Peyer's patch (tissue), 4 donors: Measurements from ENCODE around the gene YWHAE.

Experiments used
- POLR2A ChIP-seq, 2 donors: fragments of 450-650 bp; IDR thresholded peaks; one replicate each; pipeline ENCODE4 v1.5.1; 2017; ENCODE audit warnings: antibody characterized with exemption in 2 of 2, mild to moderate bottlenecking in 2 of 2, moderate library complexity in 2 of 2
- TF ChIP-seq, protein P1 (sequence below), 6 experiments: fragments of 450-650 bp in 4 of 6; fragments of 200-600 bp in 2 of 6; sonication (generic) in 1 of 6; IDR thresholded peaks; one replicate each; pipeline ENCODE4 v1.5.1; 2017 to 2019; ENCODE audit warnings: antibody characterized with exemption in 6 of 6, mild to moderate bottlenecking in 3 of 6, moderate library complexity in 1 of 6

DNA sequence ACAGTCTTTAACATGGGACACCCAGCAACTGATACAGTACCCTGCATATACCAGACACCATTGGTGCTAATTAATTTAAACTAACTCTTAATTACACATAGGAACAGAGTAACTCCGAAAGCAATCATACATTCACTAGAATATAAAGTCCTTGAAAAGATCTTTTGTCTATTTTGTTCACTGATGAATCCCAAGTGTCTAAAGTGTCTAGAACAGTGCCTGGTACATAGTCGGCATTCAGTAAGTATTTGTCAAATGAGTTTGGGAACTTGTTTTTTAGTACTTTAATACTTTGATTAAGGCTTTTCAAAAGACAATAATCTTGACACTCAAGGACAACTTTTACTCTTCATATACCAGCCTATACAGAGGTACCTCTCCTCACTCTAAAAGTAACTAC, 13.8 kb downstream of the YWHAE start:
- TF ChIP-seq, protein P1, sequence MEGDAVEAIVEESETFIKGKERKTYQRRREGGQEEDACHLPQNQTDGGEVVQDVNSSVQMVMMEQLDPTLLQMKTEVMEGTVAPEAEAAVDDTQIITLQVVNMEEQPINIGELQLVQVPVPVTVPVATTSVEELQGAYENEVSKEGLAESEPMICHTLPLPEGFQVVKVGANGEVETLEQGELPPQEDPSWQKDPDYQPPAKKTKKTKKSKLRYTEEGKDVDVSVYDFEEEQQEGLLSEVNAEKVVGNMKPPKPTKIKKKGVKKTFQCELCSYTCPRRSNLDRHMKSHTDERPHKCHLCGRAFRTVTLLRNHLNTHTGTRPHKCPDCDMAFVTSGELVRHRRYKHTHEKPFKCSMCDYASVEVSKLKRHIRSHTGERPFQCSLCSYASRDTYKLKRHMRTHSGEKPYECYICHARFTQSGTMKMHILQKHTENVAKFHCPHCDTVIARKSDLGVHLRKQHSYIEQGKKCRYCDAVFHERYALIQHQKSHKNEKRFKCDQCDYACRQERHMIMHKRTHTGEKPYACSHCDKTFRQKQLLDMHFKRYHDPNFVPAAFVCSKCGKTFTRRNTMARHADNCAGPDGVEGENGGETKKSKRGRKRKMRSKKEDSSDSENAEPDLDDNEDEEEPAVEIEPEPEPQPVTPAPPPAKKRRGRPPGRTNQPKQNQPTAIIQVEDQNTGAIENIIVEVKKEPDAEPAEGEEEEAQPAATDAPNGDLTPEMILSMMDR (IDR thresholded peaks at IDR 0.05): no peak
- TF ChIP-seq POLR2A (IDR thresholded peaks at IDR 0.05): no peak
